PC-9 (cell line): ENCODE data around the gene GRB2. TPM values are rescaled to one million over a fixed set of nuclear protein-coding genes. Genes with fewer than 3 reads are reported as not detected.
"Not testable (repeated sequence)": the region's sequence is repeated elsewhere in the genome, so short reads cannot be mapped to it uniquely, and the experiment has no call there.

Experiments
- BruUV-seq: library from RNA; stranded (reverse); fragments of 400-500 nt; replicated peaks from 2 replicates; lab custom pipeline; 2021; lab: Mats Ljungman, UMichigan
- CTCF ChIA-PET: fragments of 300-600 bp; sonication (Branson Sonifier 250); formaldehyde crosslinking; loops from one replicate; lab custom pipeline; 2022; ENCODE audit warnings: antibody characterized with exemption; lab: Charles Lee
- POLR2A ChIA-PET: fragments of 300-600 bp; sonication (Branson Sonifier 250); formaldehyde crosslinking; loops from one replicate; lab custom pipeline; 2022; ENCODE audit warnings: antibody characterized with exemption; ENCODE audit not compliant: unreplicated experiment; lab: Charles Lee
- DNase-seq, 2 experiments: peaks; one replicate each; pipeline versions ENCODE4 v3.0.0 to v3.0.0-alpha.2; 2015 to 2022; ENCODE audit warnings: mixed read lengths in 1 of 2
- H2AFZ ChIP-seq: fragments of 200-600 bp; sonication (generic); 2 replicates; pipeline ENCODE4 v1.8.1; 2017; ENCODE audit warnings: antibody characterized with exemption
- H3F3A ChIP-seq: fragments of 200-600 bp; sonication (generic); 2 replicates; pipeline ENCODE4 v1.8.1; 2017; ENCODE audit warnings: antibody characterized with exemption, mild to moderate bottlenecking, low read depth; ENCODE audit not compliant: insufficient read depth
- H3K27ac ChIP-seq: fragments of 200-600 bp; sonication (generic); 2 replicates; pipeline ENCODE4 v1.6.1; 2016; ENCODE audit warnings: mixed run types
- H3K27me3 ChIP-seq: fragments of 200-600 bp; sonication (generic); 2 replicates; pipeline ENCODE4 v1.6.1; 2016; ENCODE audit warnings: low read depth, mixed run types; ENCODE audit not compliant: insufficient read depth
- H3K36me3 ChIP-seq: fragments of 200-600 bp; sonication (generic); 2 replicates; pipeline ENCODE4 v1.6.1; 2016; ENCODE audit warnings: low read depth, mixed run types
- H3K4me1 ChIP-seq: fragments of 200-600 bp; sonication (generic); replicated peaks from 2 replicates; pipeline ENCODE4 v1.6.1; 2016; ENCODE audit warnings: mixed run types; ENCODE audit not compliant: insufficient read depth
- H3K4me2 ChIP-seq: fragments of 200-600 bp; sonication (generic); 2 replicates; pipeline ENCODE4 v1.6.1; 2017; ENCODE audit warnings: mixed run types
- H3K4me3 ChIP-seq: fragments of 200-600 bp; sonication (generic); 2 replicates; pipeline ENCODE4 v1.6.1; 2016; ENCODE audit warnings: mixed run types
- H3K79me2 ChIP-seq: fragments of 200-600 bp; sonication (generic); 2 replicates; pipeline ENCODE4 v1.6.1; 2017; ENCODE audit warnings: low read depth, mixed run types
- H3K9me2 ChIP-seq: fragments of 200-600 bp; sonication (generic); 2 replicates; pipeline ENCODE4 v1.8.1; 2017; ENCODE audit warnings: mild to moderate bottlenecking; ENCODE audit not compliant: insufficient read depth
- H3K9me3 ChIP-seq: fragments of 200-600 bp; sonication (generic); 2 replicates; pipeline ENCODE4 v1.8.1; 2016; ENCODE audit warnings: low read depth; ENCODE audit not compliant: insufficient read depth
- H4K20me1 ChIP-seq: fragments of 200-600 bp; sonication (generic); 2 replicates; pipeline ENCODE4 v1.8.1; 2017; ENCODE audit not compliant: insufficient read depth
- CTCF ChIP-seq: fragments of 200-600 bp; sonication (generic); conservative IDR thresholded peaks from 2 replicates; pipeline ENCODE4 v1.6.1; 2017; ENCODE audit warnings: mixed run types, antibody characterized with exemption, mild to moderate bottlenecking, moderate library complexity
- EZH2 ChIP-seq: fragments of 200-600 bp; sonication (generic); IDR thresholded peaks from 2 replicates; pipeline ENCODE4 v1.8.0; 2017; ENCODE audit warnings: antibody characterized with exemption, low read depth
- intact Hi-C: fragments of 100-400 bp; cut with micrococcal nuclease; formaldehyde crosslinking; loops from one replicate; pipeline ENCODE4 v1.10.0; 2022; ENCODE audit not compliant: unreplicated experiment
- total RNA-seq: library from RNA; stranded (reverse); gene quantifications from 2 replicates; pipeline ENCODE4 v1.2.3, GENCODE V29; 2021

GRB2 gene
- total RNA-seq, 1 experiment from 2014 or later: 75.3 TPM

DNA sequence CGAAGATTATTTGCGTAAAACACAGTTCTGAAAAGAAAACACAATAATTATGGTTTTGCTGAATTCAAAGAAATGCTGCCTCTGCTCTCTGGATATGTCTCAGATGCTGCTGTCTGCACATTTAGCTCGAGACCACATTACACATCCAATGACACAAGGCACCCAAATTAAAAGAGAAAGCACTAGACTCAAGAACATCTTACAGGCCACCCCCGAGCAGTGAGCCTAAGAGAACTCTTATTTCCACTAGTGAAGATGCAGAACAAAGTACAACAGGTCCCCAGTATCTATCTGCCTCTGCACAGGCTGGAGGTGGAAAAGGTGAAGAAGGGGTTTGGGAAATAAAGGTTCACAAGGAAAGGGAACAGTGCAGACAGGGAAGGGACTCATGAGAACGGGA, 33.5 kb downstream of the GRB2 start:
- peaks cover 9% of the 10 kb centered on the region for H3K4me1 ChIP-seq
- no peak overlapping the region for H3K4me2 ChIP-seq
- DNase-seq: no peak
- ChIA-PET CTCF (no interaction called here), POLR2A (no interaction called here)
- no peak overlapping the region for H3K27ac ChIP-seq
- H4K20me1 ChIP-seq: peaks cover 41% of the 10 kb centered on the region
- no peaks in the 10 kb centered on the region for H3K27me3 ChIP-seq
- TF ChIP-seq CTCF: no peak
- no peak for TF ChIP-seq EZH2
- H3K79me2 ChIP-seq: peaks cover 75% of the 10 kb centered on the region
- H3K9me2 ChIP-seq: no peaks in the 10 kb centered on the region
- BruUV-seq: no TSS peak
- H3F3A ChIP-seq: peaks cover 24% of the 10 kb centered on the region
- H3K36me3 ChIP-seq: no peaks in the 10 kb centered on the region
- no peaks in the 10 kb centered on the region for H3K9me3 ChIP-seq
- no peak overlapping the region for H3K4me3 ChIP-seq
- intact Hi-C loops: no loop called here
- no peak overlapping the region for H2AFZ ChIP-seq

- ChIA-PET POLR2A (no interaction called here), CTCF (no interaction called here)
- H3F3A ChIP-seq: peaks cover 24% of the 10 kb centered on the region
- no TSS peak for BruUV-seq
- no peak overlapping the region for H2AFZ ChIP-seq
- H3K9me3 ChIP-seq: no peaks in the 10 kb centered on the region
- H3K36me3 ChIP-seq: no peaks in the 10 kb centered on the region
- DNase-seq: no peak
- no peak overlapping the region for H3K4me2 ChIP-seq
- no peak for TF ChIP-seq EZH2
- TF ChIP-seq CTCF: no peak
- H3K27ac ChIP-seq: no peak overlapping the region
- H3K4me3 ChIP-seq: no peak overlapping the region
- peaks cover 10% of the 10 kb centered on the region for H3K4me1 ChIP-seq
- intact Hi-C loops: no loop called here
- no peaks in the 10 kb centered on the region for H3K9me2 ChIP-seq
- no peaks in the 10 kb centered on the region for H3K27me3 ChIP-seq
- H4K20me1 ChIP-seq: peaks cover 48% of the 10 kb centered on the region
- peaks cover 81% of the 10 kb centered on the region for H3K79me2 ChIP-seq
Observed at GRCh38 chr17:75371339-75371738, 34.1 kb downstream of the GRB2 start.

DNA sequence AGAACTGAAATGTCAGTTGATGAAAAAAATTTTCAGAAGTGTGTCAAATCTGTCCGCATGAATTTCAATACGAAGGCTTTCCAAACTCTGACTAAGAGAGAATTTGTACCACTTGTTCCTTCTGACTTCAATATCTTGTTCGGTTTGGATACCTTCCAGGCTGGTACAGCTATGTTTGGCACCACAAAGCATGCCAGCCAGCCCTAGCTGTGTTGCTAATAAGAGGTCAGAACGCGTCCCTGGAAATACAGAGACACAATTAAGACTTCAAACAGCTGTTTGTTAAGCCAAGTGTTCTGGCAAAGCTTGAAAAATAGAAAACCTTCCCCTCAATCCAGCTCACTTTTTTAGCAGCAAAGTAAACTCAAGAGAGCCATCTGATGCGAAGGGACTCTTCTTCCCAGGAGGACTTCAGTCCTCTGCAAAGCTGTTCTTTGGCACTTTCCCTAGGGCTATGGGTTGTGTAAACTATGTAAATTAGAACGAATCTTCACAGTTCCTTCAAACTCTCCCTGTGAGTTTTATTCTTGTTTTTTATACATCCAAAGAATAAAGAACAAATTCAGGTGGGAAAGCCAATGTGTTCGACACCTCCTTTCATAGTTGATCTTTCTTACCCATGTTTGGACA, 35.1 kb downstream of the GRB2 start:
- Histone ChIP-seq H3K36me3 (no peaks in the 10 kb centered on the region), H3K4me1 (peaks cover 14% of the 10 kb centered on the region), H3K9me3 (no peaks in the 10 kb centered on the region), H3K27ac (no peak overlapping the region), H4K20me1 (peaks cover 50% of the 10 kb centered on the region), H3F3A (peaks cover 24% of the 10 kb centered on the region), H3K9me2 (no peaks in the 10 kb centered on the region), H3K4me2 (no peak overlapping the region), H2AFZ (no peak overlapping the region), H3K4me3 (no peak overlapping the region), H3K79me2 (peaks cover 88% of the 10 kb centered on the region), H3K27me3 (no peaks in the 10 kb centered on the region)
- TF ChIP-seq CTCF (no peak), EZH2 (no peak)
- intact Hi-C loops: no loop called here
- CTCF ChIA-PET: no interaction called here
- no peak for DNase-seq
- BruUV-seq: no TSS peak
- POLR2A ChIA-PET: no interaction called here

GRCh38 chr17:75367838-75368789, 37.4 kb downstream of the GRB2 start:
- BruUV-seq, DNase-seq, H3K4me2 ChIP-seq, H3K4me3 ChIP-seq, H3K9me3 ChIP-seq, H3K27me3 ChIP-seq, H2AFZ ChIP-seq, intact Hi-C loops, POLR2A ChIA-PET, H3K9me2 ChIP-seq, H3K36me3 ChIP-seq: not testable (repeated sequence)
- H3F3A ChIP-seq: peaks cover 28% of the 10 kb centered on the region
- CTCF ChIA-PET: interaction anchor here (0.6 to 1.3 kb wide), 2 partner anchors 9 to 54 kb away, joined by 3 to 4 read pairs; no protein-coding TSS in a partner anchor
- peaks cover 34% of the 10 kb centered on the region for H3K4me1 ChIP-seq
- 0 out of 2 replicates have a peak overlapping the region, but pooled peaks have one; percentile 10 for H3K27ac ChIP-seq
- peaks cover 36% of the 10 kb centered on the region for H4K20me1 ChIP-seq
- peaks cover 93% of the 10 kb centered on the region for H3K79me2 ChIP-seq
